LNCAP (cell line): Measurements from ENCODE around the gene FOXN3.
A peak's percentile ranks its signal among the peaks of the same experiment; 100 is the strongest.

ENCODE experiments used
- CTCF ChIP-seq: fragments of 450-650 bp; IDR thresholded peaks from 2 replicates; pipeline ENCODE4 v1.5.1; 2017; ENCODE audit warnings: mild to moderate bottlenecking

Gene FOXN3

GRCh38 chr14:89256283-89256682 is 160.8 kb downstream of the FOXN3 start:
- TF ChIP-seq CTCF = no peak

- no peak for TF ChIP-seq CTCF
These were observed 161.2 kb downstream of the FOXN3 start for GRCh38 chr14:89255852-89256251.

DNA sequence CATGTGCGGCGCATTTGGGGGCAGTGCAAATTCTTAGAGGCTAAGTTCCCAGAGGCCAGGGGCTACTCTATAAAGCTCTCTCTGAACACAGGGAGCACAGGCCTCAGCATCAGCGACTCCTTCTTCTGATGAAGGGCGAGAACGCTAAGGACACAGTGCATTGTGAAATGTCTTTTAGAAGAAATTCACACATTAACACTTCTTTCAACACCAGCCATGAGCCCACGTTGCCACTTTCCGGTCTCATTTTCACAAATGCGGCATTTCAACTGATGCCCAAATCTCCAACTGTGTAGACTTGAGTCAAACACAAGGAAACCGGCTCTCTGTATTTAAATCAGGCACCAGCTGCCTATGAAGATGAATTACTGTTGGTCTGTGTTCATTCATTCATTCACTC is 162.0 kb downstream of the FOXN3 start:
- TF ChIP-seq CTCF = no peak

DNA sequence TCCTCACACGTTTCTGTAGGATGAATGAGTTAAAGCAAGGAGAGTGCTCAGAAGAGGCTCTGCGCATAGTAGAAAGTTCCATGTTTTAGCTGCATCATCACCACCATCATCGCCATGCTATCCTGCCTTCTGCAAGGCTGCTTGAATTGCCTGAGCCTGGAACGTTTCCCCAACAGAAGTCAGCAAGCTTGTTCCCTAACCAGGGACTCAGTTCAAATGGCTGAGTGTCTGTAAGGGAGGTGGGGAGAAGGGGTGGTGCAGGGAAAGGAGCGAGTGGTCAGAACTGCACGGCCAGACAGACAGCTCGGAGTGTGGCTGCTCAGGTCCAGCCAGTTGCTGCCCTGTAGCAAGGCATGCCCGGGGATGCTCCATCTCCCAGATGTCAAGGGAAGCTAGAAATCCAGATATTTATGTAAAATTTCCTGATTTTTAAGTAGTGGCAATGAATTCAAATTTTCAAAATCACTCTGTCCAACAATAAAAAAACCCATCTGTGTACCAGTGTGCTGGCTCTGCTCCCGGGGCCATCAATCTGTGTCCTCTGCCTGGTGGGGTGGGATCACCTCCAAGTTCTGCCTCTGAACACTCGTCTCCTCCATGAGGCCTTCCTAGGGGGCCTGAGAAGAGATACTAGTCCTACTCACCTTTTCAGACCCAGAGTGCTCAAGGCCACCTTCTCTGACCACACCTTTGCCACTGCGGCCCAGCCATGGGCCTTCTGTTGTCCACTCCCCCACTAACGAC is 162.7 kb downstream of the FOXN3 start:
- no peak for TF ChIP-seq CTCF

DNA sequence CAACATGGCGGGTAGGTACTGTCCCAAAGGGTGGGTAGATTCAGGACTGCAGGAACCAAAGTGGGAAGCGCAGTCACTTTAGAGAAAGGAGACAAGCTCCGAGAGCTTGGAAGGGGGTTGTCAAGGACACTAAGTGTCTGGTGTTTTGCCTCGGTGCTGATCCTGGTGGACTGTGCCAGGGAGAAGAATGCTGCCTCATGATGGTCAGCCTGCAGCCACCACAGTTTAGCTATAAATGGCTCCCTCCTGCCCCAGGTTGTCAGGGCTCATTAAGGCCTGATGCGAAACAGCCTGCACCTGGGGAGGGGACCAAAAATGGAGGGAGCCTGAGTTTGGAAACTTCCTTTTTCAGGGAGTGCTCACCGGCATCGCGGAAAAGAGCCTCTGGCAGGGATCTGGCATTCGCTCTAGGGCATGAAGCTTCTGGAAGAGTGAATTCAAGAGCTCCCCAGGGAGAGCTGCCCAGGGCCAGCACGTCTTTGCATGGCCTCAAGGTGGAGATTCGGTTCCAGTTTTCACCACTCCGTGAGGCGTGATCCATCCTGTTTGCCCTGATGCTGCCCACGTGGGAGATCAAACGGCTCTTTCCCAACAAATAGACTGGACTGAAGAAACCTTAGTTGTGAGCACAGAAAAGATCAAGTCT is 164.0 kb downstream of the FOXN3 start:
- TF ChIP-seq CTCF = peak; percentile 33; the same call in 1 of the 2 replicates

GRCh38 chr14:89251061-89251460 is 166.0 kb downstream of the FOXN3 start:
- TF ChIP-seq CTCF = no peak

- TF ChIP-seq CTCF = no peak
These were observed 166.9 kb downstream of the FOXN3 start for GRCh38 chr14:89249972-89250654.
